ENCODE measurements around the gene BTBD9. TPM values are rescaled to one million over a fixed set of nuclear protein-coding genes. Genes with fewer than 3 reads are reported as not detected.

BTBD9 gene
- total RNA-seq, 4 donors from 2014 or later, result 15.4 to 50.0 (median 21.9) TPM

- TF ChIP-seq EP300 (IDR thresholded peaks at IDR 0.05), result no peak
- no peak for TF ChIP-seq CTCF (IDR thresholded peaks at IDR 0.05)
- no peak for TF ChIP-seq POLR2AphosphoS5 (IDR thresholded peaks at IDR 0.05)
- no peak for TF ChIP-seq POLR2A (IDR thresholded peaks at IDR 0.05)
- DNase-seq (ENCODE audit: low spot score in 2 of 2), result no peak
- H3K4me3 ChIP-seq, result no peak overlapping the region
- H3K36me3 ChIP-seq, result no peaks in the 10 kb centered on the region
- no peak overlapping the region for H3K27ac ChIP-seq
- no peaks in the 10 kb centered on the region for H3K27me3 ChIP-seq
- H3K4me1 ChIP-seq, result no peaks in the 10 kb centered on the region
- 98% methylated on average over 1 of the region's 1 CpG for WGBS
- H3K9me3 ChIP-seq, result no peaks in the 10 kb centered on the region
Observed at GRCh38 chr6:38510205-38510604, 129.5 kb downstream of the BTBD9 start.

GRCh38 chr6:38509713-38510112 lies 130.0 kb downstream of the BTBD9 start:
- DNase-seq (ENCODE audit: low spot score in 2 of 2), result no peak
- WGBS, result 100% methylated on average over 1 of the region's 1 CpG
- no peaks in the 10 kb centered on the region for H3K27me3 ChIP-seq
- no peak overlapping the region for H3K4me3 ChIP-seq
- no peaks in the 10 kb centered on the region for H3K4me1 ChIP-seq
- TF ChIP-seq POLR2A (IDR thresholded peaks at IDR 0.05), result no peak
- TF ChIP-seq POLR2AphosphoS5 (IDR thresholded peaks at IDR 0.05), result no peak
- TF ChIP-seq EP300 (IDR thresholded peaks at IDR 0.05), result no peak
- TF ChIP-seq CTCF (IDR thresholded peaks at IDR 0.05), result no peak
- H3K9me3 ChIP-seq, result no peaks in the 10 kb centered on the region
- no peaks in the 10 kb centered on the region for H3K36me3 ChIP-seq
- no peak overlapping the region for H3K27ac ChIP-seq

GRCh38 chr6:38508894-38509293 lies 130.8 kb downstream of the BTBD9 start:
- DNase-seq (ENCODE audit: low spot score in 2 of 2), result no peak
- Histone ChIP-seq H3K9me3 (no peaks in the 10 kb centered on the region), H3K27ac (no peak overlapping the region), H3K4me1 (no peaks in the 10 kb centered on the region), H3K27me3 (no peaks in the 10 kb centered on the region), H3K4me3 (no peak overlapping the region), H3K36me3 (no peaks in the 10 kb centered on the region)
- TF ChIP-seq CTCF (IDR thresholded peaks at IDR 0.05), result no peak
- no peak for TF ChIP-seq POLR2AphosphoS5 (IDR thresholded peaks at IDR 0.05)
- no peak for TF ChIP-seq POLR2A (IDR thresholded peaks at IDR 0.05)
- no peak for TF ChIP-seq EP300 (IDR thresholded peaks at IDR 0.05)

- no peak for TF ChIP-seq POLR2A (IDR thresholded peaks at IDR 0.05)
- TF ChIP-seq EP300 (IDR thresholded peaks at IDR 0.05), result no peak
- no peak for TF ChIP-seq POLR2AphosphoS5 (IDR thresholded peaks at IDR 0.05)
- no peak for TF ChIP-seq CTCF (IDR thresholded peaks at IDR 0.05)
- Histone ChIP-seq H3K27me3 (no peaks in the 10 kb centered on the region), H3K9me3 (no peaks in the 10 kb centered on the region), H3K36me3 (no peaks in the 10 kb centered on the region), H3K4me3 (no peak overlapping the region), H3K27ac (no peak overlapping the region), H3K4me1 (no peaks in the 10 kb centered on the region)
- 92% methylated on average over 2 of the region's 2 CpGs for WGBS
- no peak for DNase-seq (ENCODE audit: low spot score in 2 of 2)
Observed at GRCh38 chr6:38508286-38508685, 131.4 kb downstream of the BTBD9 start.

- no peaks in the 10 kb centered on the region for H3K9me3 ChIP-seq
- no peak for DNase-seq (ENCODE audit: low spot score in 2 of 2)
- no peaks in the 10 kb centered on the region for H3K27me3 ChIP-seq
- no peak overlapping the region for H3K4me3 ChIP-seq
- H3K36me3 ChIP-seq, result no peaks in the 10 kb centered on the region
- no peaks in the 10 kb centered on the region for H3K4me1 ChIP-seq
- no peak for TF ChIP-seq POLR2A (IDR thresholded peaks at IDR 0.05)
- TF ChIP-seq CTCF (IDR thresholded peaks at IDR 0.05), result no peak
- no peak for TF ChIP-seq EP300 (IDR thresholded peaks at IDR 0.05)
- TF ChIP-seq POLR2AphosphoS5 (IDR thresholded peaks at IDR 0.05), result no peak
- H3K27ac ChIP-seq, result no peak overlapping the region
Observed at GRCh38 chr6:38507173-38507572, 132.6 kb downstream of the BTBD9 start.
